Stomach smooth muscle (tissue), 2 donors: ENCODE data around the gene TMEM237.
"Not testable (repeated sequence)": the region's sequence is repeated elsewhere in the genome, so short reads cannot be mapped to it uniquely, and the experiment has no call there.

Experiments used
- H3K27ac ChIP-seq: one replicate; pipeline ENCODE4 v1.7.0; 2013; ENCODE audit warnings: mild to moderate bottlenecking, low read length, inconsistent platforms
- H3K27me3 ChIP-seq, 2 donors: one replicate each; pipeline ENCODE4 v1.7.0; 2013; ENCODE audit warnings: low read length in 2 of 2; ENCODE audit not compliant: insufficient read depth in 2 of 2, control insufficient read depth in 1 of 2
- H3K36me3 ChIP-seq, 2 donors: one replicate each; pipeline ENCODE4 v1.7.0; 2013; ENCODE audit warnings: low read length in 2 of 2; ENCODE audit not compliant: control insufficient read depth in 2 of 2, insufficient read depth in 2 of 2
- H3K4me1 ChIP-seq: one replicate; pipeline ENCODE4 v1.7.0; 2013; ENCODE audit warnings: low read length; ENCODE audit not compliant: control insufficient read depth, insufficient read depth
- H3K4me3 ChIP-seq, 2 donors: one replicate each; pipeline ENCODE4 v1.7.0; 2013; ENCODE audit warnings: low read length in 2 of 2
- H3K9ac ChIP-seq, 2 donors: one replicate each; pipeline ENCODE4 v1.7.0; 2013; ENCODE audit warnings: low read length in 2 of 2, mild to moderate bottlenecking in 1 of 2
- H3K9me3 ChIP-seq, 2 donors: one replicate each; pipeline ENCODE4 v1.7.0; 2013; ENCODE audit warnings: low read length in 2 of 2; ENCODE audit not compliant: control insufficient read depth in 2 of 2
- donor health status: healthy.
- donor health status: Pancreatic carcinoma.

TMEM237 gene, protein sequence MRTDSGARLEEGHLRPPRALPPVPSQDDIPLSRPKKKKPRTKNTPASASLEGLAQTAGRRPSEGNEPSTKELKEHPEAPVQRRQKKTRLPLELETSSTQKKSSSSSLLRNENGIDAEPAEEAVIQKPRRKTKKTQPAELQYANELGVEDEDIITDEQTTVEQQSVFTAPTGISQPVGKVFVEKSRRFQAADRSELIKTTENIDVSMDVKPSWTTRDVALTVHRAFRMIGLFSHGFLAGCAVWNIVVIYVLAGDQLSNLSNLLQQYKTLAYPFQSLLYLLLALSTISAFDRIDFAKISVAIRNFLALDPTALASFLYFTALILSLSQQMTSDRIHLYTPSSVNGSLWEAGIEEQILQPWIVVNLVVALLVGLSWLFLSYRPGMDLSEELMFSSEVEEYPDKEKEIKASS

DNA sequence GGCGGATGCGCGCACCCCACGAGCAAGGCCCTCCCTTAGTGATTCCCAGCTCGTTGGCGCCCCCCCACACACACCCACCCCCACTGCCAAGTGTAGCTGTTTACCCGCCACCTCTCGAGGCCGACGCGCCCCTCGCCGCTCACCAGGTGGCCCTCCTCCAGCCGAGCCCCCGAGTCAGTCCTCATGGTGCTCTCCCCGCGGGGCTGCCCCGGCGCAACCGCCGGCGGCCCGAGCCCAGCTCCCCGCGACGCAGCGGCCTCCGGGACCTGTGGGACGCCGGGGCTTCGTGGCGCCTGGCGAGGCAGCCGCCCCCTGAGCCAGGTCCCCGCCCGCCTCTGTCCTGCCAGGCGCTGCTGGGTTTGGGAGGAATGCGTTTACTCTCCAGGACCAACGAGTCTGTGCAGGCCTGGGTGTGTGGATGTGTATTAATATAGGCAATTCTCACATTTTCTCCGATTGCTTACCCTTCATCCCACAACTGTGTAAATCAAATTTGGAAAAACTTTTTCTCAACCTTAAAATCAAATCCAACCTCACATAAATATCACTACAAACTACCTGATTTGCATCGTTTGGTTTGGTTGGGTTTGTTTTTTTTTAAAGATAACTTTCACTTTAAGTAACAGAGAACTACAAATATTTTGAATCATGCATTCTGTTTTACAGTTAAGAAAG is at the start of gene TMEM237:
TMEM237 (minus strand) TSS at position 288 of the 675 bp plus-strand sequence; CDS start at position 185, 103 bp downstream.
- no peaks in the 10 kb centered on the region for H3K9me3 ChIP-seq
- peaks cover 0 to 6% of the 10 kb centered on the region in 2 donors for H3K36me3 ChIP-seq
- peaks cover 4% of the 10 kb centered on the region for H3K4me1 ChIP-seq
- peak within 1 kb of the TSS; percentile 88 for H3K27ac ChIP-seq
- H3K4me3 ChIP-seq = peak within 1 kb of the TSS; percentile 70 to 93
- peak within 1 kb of the TSS; percentile 94 to 96 for H3K9ac ChIP-seq
- no peaks in the 10 kb centered on the region for H3K27me3 ChIP-seq

DNA sequence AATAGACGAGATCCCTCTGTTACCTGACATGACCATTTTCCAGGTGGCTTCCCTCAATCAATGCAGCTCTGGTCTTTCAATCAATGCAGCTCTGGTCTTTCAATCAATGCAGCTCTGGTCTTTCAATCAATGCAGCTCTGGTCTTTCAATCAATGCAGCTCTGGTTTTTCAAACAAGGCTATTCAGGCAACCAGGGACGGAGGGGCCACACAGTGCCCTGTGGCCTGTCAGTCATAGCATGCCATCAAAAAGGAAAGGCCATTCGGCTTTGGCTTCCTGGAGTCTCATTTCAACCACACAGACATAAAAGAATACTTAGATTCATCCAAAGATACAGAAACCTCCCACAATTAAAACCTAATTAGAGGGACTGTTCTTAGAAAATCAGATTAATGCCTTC is 41.9 kb upstream of the TMEM237 start:
- Histone ChIP-seq H3K27ac (no peak overlapping the region), H3K9me3 (no peaks in the 10 kb centered on the region), H3K36me3 (no peaks in the 10 kb centered on the region)

GRCh38 chr2:201680743-201681142 is 37.4 kb upstream of the TMEM237 start:
- H3K27me3 ChIP-seq = no peaks in the 10 kb centered on the region
- H3K4me1 ChIP-seq = no peaks in the 10 kb centered on the region
- no peaks in the 10 kb centered on the region for H3K9me3 ChIP-seq
- H3K9ac ChIP-seq = no peak overlapping the region
- H3K36me3 ChIP-seq = no peaks in the 10 kb centered on the region
- no peak overlapping the region for H3K4me3 ChIP-seq
- H3K27ac ChIP-seq = no peak overlapping the region

More for the DNA sequence above, 41.9 kb upstream of the TMEM237 start:
- H3K4me1 ChIP-seq = no peaks in the 10 kb centered on the region
- no peaks in the 10 kb centered on the region for H3K27me3 ChIP-seq
- H3K4me3 ChIP-seq = no peak overlapping the region
- no peak overlapping the region for H3K9ac ChIP-seq

DNA sequence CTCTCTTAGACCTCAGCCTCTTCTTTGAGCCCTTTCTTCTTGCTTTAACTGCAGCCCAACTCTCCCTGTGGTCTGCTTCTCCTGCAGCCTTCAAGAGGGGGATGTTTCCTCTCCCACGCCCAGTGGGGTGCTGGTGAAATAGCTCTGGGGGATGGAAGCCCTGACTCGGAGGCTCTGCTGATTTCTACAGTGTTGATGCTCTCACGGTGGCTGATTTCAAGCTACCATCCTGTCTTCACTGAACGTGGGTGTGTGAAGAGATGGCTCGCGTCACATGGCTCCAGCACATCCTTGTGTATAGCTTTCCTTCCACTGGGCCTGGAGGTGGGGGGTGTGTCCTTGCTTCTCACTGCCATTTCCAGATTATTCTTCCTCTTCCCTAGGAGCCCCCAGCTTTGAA is 35.1 kb upstream of the TMEM237 start:
- Histone ChIP-seq H3K9ac (no peak overlapping the region), H3K4me1 (no peaks in the 10 kb centered on the region), H3K9me3 (no peaks in the 10 kb centered on the region), H3K4me3 (no peak overlapping the region), H3K27ac (no peak overlapping the region), H3K27me3 (no peaks in the 10 kb centered on the region), H3K36me3 (no peaks in the 10 kb centered on the region)

DNA sequence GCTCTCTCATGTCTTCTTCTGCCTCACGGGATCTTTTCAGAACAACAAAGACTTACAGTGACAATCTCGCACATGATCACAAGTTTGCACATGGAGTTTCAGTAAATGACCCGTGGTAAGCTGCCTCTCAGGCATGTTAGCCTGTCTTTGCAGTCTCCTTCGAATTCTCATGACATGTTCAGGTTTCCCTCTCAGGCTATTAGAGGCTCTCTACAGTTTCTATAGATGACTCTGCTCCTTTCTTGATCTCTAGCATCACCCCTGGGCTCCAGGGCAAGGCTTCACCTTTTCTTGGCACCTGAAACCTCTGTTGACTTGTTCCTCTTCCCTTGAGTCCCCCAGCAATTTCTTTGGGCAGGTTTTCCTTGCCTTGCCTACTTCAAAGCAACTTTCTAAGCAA is 32.2 kb upstream of the TMEM237 start:
- Histone ChIP-seq H3K4me3 (no peak overlapping the region), H3K36me3 (no peaks in the 10 kb centered on the region), H3K9me3 (no peaks in the 10 kb centered on the region), H3K9ac (no peak overlapping the region), H3K27me3 (no peaks in the 10 kb centered on the region), H3K27ac (no peak overlapping the region), H3K4me1 (no peaks in the 10 kb centered on the region)

DNA sequence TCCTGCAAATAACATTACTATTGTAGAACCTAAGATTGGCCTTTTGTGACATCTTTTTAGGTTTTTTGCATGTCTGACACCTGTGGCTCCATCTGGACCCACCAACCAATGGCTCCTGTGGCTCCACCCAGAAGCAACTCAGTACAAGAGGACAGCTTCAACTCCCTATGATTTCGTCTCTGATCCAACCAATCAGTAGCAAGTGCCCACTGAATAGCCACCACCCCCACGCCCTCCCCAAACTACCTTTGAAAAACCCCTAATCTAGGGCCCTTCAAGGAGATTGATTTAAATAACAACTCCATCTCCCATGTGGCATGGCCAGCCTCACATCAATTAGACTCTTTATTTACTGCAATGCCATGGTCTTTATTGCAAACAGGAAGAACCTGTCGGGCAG is 31.5 kb upstream of the TMEM237 start:
- no peak overlapping the region for H3K9ac ChIP-seq
- no peaks in the 10 kb centered on the region for H3K36me3 ChIP-seq
- no peaks in the 10 kb centered on the region for H3K9me3 ChIP-seq
- H3K27ac ChIP-seq = no peak overlapping the region
- no peaks in the 10 kb centered on the region for H3K27me3 ChIP-seq
- no peaks in the 10 kb centered on the region for H3K4me1 ChIP-seq
- H3K4me3 ChIP-seq = no peak overlapping the region

DNA sequence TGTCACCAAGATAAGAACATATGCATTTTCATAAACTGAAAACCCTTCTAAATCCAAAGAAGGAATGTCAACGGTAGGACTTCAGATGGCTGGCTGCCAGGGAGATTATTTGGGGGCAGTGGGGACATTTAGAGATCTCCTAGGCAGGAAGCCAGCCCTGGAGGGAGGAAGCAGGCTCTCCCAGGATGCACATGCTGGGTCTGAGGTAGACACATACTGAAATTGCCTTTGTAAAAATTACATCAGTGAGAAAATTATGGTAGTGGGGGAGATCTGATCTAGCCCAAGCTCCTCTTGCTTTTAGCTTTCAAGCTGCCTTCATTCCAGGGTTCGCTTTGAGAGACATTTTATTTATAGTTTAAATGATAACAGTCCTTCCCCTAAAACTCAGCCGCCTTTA is 31.0 kb upstream of the TMEM237 start:
- Histone ChIP-seq H3K27ac (no peak overlapping the region), H3K9ac (no peak overlapping the region), H3K9me3 (no peaks in the 10 kb centered on the region), H3K4me1 (no peaks in the 10 kb centered on the region), H3K27me3 (no peaks in the 10 kb centered on the region), H3K36me3 (no peaks in the 10 kb centered on the region), H3K4me3 (no peak overlapping the region)

DNA sequence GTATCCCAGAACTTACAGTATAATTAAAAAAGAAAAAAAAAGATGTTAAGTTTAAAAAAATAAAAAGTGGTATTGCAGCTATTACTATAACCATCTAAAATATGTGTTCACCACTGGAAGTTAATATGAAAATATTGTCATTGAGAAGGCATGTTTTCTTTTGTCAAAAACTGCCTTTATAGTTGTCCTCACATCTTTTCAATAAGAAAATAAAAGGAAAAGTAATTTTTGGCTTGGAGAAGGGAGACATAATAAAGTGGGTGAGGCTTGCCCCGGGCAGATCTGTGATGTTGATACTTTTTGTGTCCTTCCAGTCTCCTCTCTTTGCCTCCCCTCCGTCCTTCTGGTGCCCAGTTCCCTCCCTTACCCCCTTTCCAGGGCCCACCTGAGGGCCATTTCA is 30.2 kb upstream of the TMEM237 start:
- H3K4me3 ChIP-seq = no peak overlapping the region
- H3K9me3 ChIP-seq = peaks cover 0 to under 1% of the 10 kb centered on the region in 2 donors
- no peaks in the 10 kb centered on the region for H3K27me3 ChIP-seq
- no peak overlapping the region for H3K9ac ChIP-seq
- no peak overlapping the region for H3K27ac ChIP-seq
- H3K36me3 ChIP-seq = no peaks in the 10 kb centered on the region
- no peaks in the 10 kb centered on the region for H3K4me1 ChIP-seq

DNA sequence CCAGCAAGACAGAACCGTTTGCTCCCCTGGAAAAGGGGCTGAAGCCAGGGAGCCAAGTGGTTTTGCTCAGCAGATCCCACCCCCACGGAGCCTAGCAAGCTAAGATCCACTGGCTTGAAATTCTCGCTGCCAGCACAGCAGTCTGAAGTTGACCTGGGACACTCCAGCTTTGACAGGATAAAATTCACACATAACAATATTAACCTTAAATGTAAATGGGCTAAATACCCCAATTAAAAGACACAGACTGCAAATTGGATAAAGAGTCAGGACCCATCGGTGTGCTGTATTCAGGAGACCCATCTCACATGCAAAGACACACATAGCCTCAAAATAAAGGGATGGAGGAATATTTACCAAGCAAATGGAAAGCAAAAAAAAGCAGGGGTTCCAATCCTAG is 27.9 kb upstream of the TMEM237 start:
- H3K27ac ChIP-seq, H3K9me3 ChIP-seq, H3K9ac ChIP-seq, H3K4me3 ChIP-seq, H3K36me3 ChIP-seq, H3K27me3 ChIP-seq, H3K4me1 ChIP-seq: not testable (repeated sequence)

- H3K9ac ChIP-seq = no peak overlapping the region
Observed at GRCh38 chr2:201669865-201670264, 26.6 kb upstream of the TMEM237 start.

GRCh38 chr2:201668402-201668910 is 25.2 kb upstream of the TMEM237 start:
- H3K4me3 ChIP-seq = no peak overlapping the region
- no peak overlapping the region for H3K27ac ChIP-seq
- no peaks in the 10 kb centered on the region for H3K4me1 ChIP-seq
- no peaks in the 10 kb centered on the region for H3K36me3 ChIP-seq
- H3K9ac ChIP-seq = no peak overlapping the region
- no peaks in the 10 kb centered on the region for H3K27me3 ChIP-seq
- peaks cover 0 to 5% of the 10 kb centered on the region in 2 donors for H3K9me3 ChIP-seq

More at GRCh38 chr2:201669865-201670264, 26.6 kb upstream of the TMEM237 start:
- Histone ChIP-seq H3K27me3 (no peaks in the 10 kb centered on the region), H3K9me3 (peaks cover 0 to 5% of the 10 kb centered on the region in 2 donors), H3K4me1 (no peaks in the 10 kb centered on the region), H3K4me3 (no peak overlapping the region), H3K27ac (no peak overlapping the region), H3K36me3 (no peaks in the 10 kb centered on the region)
